Upper lobe of left lung (tissue), 4 donors: ENCODE measurements around the gene DSG2.

Source experiments
- CTCF ChIP-seq, 6 experiments: fragments of 450-650 bp in 4 of 6; fragments of 200-600 bp in 2 of 6; sonication (generic) in 2 of 6; IDR thresholded peaks; one replicate each; pipeline ENCODE4 v1.5.1; 2016 to 2019; ENCODE audit warnings: antibody characterized with exemption in 6 of 6
- POLR2A ChIP-seq, 4 donors: fragments of 450-650 bp; IDR thresholded peaks; one replicate each; pipeline ENCODE4 v1.5.1; 2016 to 2017; ENCODE audit warnings: antibody characterized with exemption in 4 of 4, mild to moderate bottlenecking in 2 of 4
- POLR2AphosphoS5 ChIP-seq, 2 donors: sonication (generic); formaldehyde crosslinking; IDR thresholded peaks; one replicate each; pipeline ENCODE4 v1.5.1; 2017; ENCODE audit warnings: antibody characterized with exemption in 2 of 2

DNA sequence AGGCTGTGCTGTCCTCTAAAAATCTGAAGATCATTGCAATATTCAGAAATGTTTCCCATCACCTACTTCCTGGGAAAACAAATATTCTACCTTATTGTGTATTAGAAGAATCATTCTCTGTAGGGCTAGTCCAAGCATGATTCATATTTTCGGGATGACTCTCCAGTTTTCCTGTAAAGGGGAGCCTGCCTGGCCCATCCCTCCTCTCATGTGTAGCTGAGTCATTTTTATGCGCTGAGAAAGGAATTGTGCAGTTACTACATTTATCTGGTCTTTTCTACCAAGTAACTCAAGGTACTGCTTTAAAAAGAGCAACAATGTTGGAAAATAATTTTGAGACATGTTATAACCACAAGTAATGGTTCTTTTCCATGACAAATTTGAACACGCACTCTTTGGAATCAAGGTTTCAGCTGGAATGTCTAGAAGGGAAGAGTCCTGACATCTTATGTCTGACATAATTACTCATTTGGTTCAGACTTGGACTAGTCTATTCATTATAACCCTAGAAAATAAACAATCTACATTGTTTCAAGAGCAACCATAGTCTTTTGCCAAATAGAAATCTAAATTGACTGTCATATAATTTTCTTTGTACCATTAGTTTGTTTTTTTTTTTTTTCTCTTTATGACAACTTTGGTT lies 43.8 kb upstream of the DSG2 start:
- TF ChIP-seq CTCF (IDR thresholded peaks at IDR 0.05) (no peak), POLR2AphosphoS5 (IDR thresholded peaks at IDR 0.05) (no peak), POLR2A (IDR thresholded peaks at IDR 0.05) (no peak)
